GM20000 (cell line): ENCODE data around the gene SMC1A.

Experiments
- DNase-seq: peaks from one replicate; pipeline ENCODE4 v3.0.0; 2012; ENCODE audit warnings: low spot score
- TF ChIP-seq, protein P1 (sequence below): IDR thresholded peaks from 2 replicates; pipeline ENCODE4 v1.5.1; 2012; ENCODE audit warnings: mild to moderate bottlenecking, control low read depth; ENCODE audit errors: extremely low read depth, missing control alignments

Gene SMC1A

DNA sequence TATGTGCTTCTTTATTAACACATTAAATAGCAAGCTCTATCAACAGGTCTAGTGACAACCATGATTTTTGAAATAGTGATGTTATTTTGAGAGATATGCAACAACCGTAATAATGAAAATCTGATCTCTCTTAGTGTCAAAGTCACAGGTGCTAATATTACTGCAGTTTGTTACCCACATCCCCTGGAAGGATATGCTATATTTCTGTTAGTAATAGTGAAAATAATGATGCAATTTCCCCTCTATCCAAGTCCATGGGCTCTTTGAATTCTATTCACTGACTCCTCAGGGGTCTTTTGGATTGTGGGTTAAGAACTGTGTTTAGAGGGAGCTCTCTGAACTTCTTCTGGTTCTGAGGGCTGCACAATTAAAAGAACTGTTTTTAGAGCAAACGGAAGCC lies 14.8 kb upstream of the SMC1A start:
- DNase-seq, result no peak
- TF ChIP-seq, protein P1, sequence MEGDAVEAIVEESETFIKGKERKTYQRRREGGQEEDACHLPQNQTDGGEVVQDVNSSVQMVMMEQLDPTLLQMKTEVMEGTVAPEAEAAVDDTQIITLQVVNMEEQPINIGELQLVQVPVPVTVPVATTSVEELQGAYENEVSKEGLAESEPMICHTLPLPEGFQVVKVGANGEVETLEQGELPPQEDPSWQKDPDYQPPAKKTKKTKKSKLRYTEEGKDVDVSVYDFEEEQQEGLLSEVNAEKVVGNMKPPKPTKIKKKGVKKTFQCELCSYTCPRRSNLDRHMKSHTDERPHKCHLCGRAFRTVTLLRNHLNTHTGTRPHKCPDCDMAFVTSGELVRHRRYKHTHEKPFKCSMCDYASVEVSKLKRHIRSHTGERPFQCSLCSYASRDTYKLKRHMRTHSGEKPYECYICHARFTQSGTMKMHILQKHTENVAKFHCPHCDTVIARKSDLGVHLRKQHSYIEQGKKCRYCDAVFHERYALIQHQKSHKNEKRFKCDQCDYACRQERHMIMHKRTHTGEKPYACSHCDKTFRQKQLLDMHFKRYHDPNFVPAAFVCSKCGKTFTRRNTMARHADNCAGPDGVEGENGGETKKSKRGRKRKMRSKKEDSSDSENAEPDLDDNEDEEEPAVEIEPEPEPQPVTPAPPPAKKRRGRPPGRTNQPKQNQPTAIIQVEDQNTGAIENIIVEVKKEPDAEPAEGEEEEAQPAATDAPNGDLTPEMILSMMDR, result no peak

DNA sequence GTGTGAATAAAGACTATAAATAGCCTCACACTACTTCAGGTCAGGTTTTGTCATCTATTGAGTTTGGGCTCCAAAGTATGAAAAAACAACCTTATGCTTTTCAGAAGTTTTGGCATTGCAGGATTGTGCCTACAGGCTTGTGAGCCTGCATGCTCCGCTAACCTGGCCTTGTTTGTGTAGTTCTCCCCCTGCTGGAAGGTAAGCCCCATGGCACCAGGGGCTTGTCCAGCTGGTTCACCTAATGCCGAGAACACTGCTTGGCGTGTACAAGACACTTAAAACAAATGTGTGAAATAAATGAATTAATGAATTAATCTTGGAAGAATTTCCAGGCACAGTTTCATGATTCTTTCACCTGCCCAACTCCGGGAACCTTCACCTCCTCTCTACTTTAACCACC lies 13.5 kb upstream of the SMC1A start:
- peak; percentile 70 for DNase-seq
- TF ChIP-seq, protein P1, result peak; percentile 55

DNA sequence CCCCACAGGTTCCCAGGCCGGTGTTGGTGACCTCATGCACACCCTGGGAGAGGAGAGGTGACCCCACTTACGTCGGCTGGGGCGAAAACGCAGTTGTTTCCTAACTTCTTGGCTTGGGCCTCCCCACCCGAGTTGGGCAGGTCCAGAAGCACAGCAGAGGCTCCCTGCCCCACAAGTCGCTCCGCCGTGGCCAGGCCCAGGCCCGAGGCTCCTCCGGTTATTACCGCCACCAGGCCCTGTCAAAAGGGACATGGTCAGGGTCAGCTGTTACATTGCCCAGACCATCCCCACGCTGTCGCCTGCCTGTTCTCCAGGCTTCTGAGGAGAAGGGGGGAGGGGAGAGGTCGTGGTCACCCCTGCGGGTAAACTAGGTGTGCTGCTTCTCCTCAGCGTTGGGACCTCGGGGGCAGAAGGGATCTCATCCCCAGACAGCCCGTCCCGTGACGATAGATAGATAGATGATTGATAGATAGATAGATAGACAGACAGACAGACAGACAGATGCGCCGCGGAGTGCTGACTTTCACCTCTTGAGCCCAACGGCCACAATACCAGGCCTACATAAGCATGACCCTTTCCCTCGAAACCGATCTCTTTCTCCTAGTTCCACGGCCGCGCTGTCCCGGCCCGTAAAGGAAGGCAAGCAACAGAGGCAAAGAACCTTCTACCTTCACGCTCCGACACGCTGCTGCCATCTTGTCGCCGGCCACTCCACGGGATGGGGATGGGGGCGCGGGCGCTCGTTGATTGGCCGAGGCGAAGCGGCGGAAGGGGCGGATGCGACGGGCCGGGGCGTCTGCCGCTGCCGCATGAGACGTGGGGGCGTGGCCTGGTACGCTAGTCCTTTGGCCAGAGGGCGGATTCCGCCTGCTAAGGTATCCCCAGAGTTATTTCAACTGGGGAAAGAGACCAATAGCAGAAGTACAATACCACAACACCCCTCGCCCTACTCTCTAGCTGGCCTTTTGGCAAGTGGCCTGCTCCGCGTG lies 11.5 kb upstream of the SMC1A start, which contains the start of gene HSD17B10:
Gene HSD17B10, minus strand, starts transcription at position 720 of the 989 bp plus-strand sequence. Its CDS starts 25 bp downstream, at position 695.
- TF ChIP-seq, protein P1, result no peak
- DNase-seq, result peak; percentile 83

DNA sequence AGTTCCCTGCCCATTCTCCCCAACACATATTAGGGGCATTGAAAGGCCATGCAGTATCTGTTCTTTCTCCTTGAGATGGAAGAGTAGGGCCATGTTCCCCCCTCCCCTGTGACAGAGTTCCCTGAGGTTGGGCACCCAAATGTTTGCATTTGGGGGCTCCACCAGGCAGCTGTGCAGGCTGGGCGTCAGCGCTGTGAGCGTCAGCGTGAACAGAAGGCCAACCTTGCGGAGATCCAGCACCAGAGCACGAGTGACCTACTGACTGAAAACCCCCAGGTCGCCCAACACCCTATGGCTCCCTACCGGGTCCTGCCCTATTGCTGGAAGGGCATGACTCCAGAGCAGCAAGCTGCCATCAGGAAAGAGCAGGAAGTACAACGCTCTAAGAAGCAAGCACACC lies 7.8 kb upstream of the SMC1A start:
- no peak for DNase-seq
- TF ChIP-seq, protein P1, result no peak

DNA sequence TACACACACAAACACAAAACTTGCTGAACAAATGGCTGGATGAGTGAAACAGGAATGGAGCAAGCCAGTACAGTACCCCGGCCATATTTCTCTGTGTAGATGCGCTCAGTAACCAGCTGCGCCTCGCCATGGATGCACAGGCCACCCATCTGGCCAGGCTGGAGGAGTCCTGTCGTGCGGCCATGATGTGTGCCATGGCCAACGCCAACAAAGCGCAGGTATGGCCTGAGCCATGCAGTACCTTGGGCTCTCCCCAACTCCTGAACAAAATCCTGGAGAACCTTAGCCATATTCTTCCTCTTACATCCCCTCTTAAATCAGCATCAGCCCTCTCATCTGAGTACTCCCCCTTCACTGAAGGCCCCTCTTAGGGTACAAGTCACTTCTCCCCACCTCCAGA lies 7.3 kb upstream of the SMC1A start:
- no peak for DNase-seq
- TF ChIP-seq, protein P1, result no peak

DNA sequence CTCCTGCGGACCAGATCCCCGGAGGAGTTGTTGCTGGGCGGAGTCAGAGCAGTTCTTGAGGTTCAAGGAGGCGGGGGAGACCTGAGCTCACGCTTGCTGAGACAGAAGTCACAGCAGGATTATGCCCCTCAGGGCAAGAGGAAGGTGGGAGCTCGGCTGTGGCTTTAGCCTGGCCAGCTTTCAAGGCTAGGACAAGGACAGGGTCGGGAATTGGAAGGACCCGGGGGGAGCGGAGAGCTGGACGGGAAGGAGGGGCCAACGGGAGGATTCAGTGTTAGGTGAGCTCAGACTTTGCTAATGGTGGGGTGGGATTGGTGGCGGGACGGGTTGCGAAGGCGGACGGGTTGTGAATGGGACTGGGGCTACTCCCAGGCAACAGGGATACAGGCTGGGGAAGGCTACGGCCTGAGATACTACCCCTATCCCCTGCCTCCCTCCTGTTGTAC lies 430 bp upstream of the SMC1A start, which contains the start of gene RIBC1:
Gene RIBC1, plus strand, starts transcription at position 13 of the 446 bp plus-strand sequence. CDS start 3,404 bp downstream, outside the sequence.
- DNase-seq, result no peak
- TF ChIP-seq, protein P1, result no peak

DNA sequence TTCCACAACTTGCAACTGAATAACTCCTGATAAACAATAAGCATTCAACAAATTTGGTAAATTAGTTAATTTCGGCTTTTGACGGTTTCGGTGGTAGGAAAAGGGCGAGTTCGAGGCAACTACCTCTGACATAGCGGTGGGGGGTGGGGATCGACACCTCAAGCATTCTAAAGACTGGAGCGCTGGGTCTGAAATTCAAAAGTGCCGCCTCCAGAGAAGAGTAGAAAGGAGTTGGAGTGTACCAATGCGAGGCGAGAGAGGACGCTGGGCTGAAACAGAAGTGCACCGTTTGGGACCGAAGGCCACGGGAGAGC lies 725 bp downstream of the SMC1A start:
- TF ChIP-seq, protein P1, result no peak
- DNase-seq, result no peak
